GM12878 (cell line): Measurements from ENCODE around the gene PLOD3. TPM values are rescaled to one million over a fixed set of nuclear protein-coding genes. Genes with fewer than 3 reads are reported as not detected.

Experiments
- ATAC-seq: fragments of 200-7000 bp; cut with Tn5 transposase; 3 replicates; pipeline ENCODE4 v1.9.1; 2020; ENCODE audit warnings: mild to moderate bottlenecking, moderate library complexity
- BruUV-seq: library from RNA; stranded (reverse); fragments of 400-500 nt; replicated peaks from 2 replicates; lab custom pipeline; 2021; lab: Mats Ljungman, UMichigan
- CTCF ChIA-PET: fragments of 300-600 bp; sonication (Branson Sonifier 250); formaldehyde crosslinking; extraction: SDS; loops from one replicate; lab custom pipeline; 2021; ENCODE audit warnings: inconsistent platforms; lab: Yijun Ruan, JAX
- POLR2A ChIA-PET: fragments of 350-600 bp; formaldehyde crosslinking; extraction: SDS; loops from one replicate; lab custom pipeline; 2021; ENCODE audit warnings: inconsistent platforms; lab: Charles Lee
- RAD21 ChIA-PET: fragments of 300-600 bp; sonication (Branson Sonifier 250); formaldehyde crosslinking; loops from one replicate; lab custom pipeline; 2023; ENCODE audit warnings: antibody characterized with exemption; ENCODE audit not compliant: unreplicated experiment; lab: Charles Lee
- SMC1A ChIA-PET: fragments of 300-600 bp; sonication (Branson Sonifier 250); formaldehyde crosslinking; loops from one replicate; lab custom pipeline; 2023; ENCODE audit not compliant: unreplicated experiment, uncharacterized antibody; lab: Charles Lee
- DNase-seq: peaks from one replicate; pipeline ENCODE4 v3.0.0-alpha.2; 2011; ENCODE audit warnings: low read depth, low spot score
- FAIRE-seq: peaks from 3 replicates; lab custom pipeline; 2011; peaks lifted over from hg19 to GRCh38; lab: Jason Lieb, UNC
- H2AFZ ChIP-seq: 2 replicates; pipeline ENCODE4 v1.6.0; 2011; ENCODE audit warnings: low read depth, low read length, control low read depth; ENCODE audit not compliant: control insufficient read depth
- H3K27ac ChIP-seq: 2 replicates; pipeline ENCODE4 v1.5.1; 2011; ENCODE audit warnings: control low read depth; ENCODE audit not compliant: control insufficient read depth, insufficient read depth
- H3K27me3 ChIP-seq, 2 experiments: replicated peaks in 1 of 2; 2 replicates each; pipeline versions ENCODE4 v1.6.0 to v1.6.1; 2011; ENCODE audit warnings: low read length in 1 of 2; ENCODE audit not compliant: control insufficient read depth in 2 of 2, insufficient read depth in 2 of 2
- H3K36me3 ChIP-seq, 2 experiments: 2 replicates each; pipeline ENCODE4 v1.5.1; 2011; ENCODE audit warnings: low read length in 1 of 2; ENCODE audit not compliant: control insufficient read depth in 2 of 2, insufficient read depth in 2 of 2
- H3K4me1 ChIP-seq: 2 replicates; pipeline ENCODE4 v1.6.1; 2011; ENCODE audit warnings: mild to moderate bottlenecking, low read length, moderate library complexity, mixed read lengths; ENCODE audit not compliant: control insufficient read depth, insufficient read depth
- H3K4me2 ChIP-seq: 2 replicates; pipeline ENCODE4 v1.6.0; 2011; ENCODE audit warnings: control low read depth; ENCODE audit not compliant: control insufficient read depth, insufficient read depth
- H3K4me3 ChIP-seq: fragments of 200-600 bp; sonication (generic); 2 replicates; pipeline ENCODE4 v1.5.1; 2016
- H3K79me2 ChIP-seq: 2 replicates; pipeline ENCODE4 v1.6.0; 2011; ENCODE audit warnings: low read length; ENCODE audit not compliant: control insufficient read depth, insufficient read depth
- H3K9ac ChIP-seq: 2 replicates; pipeline ENCODE4 v1.8.0; 2011; ENCODE audit warnings: low read length, control low read depth, mixed read lengths; ENCODE audit not compliant: control insufficient read depth, insufficient read depth
- H3K9me3 ChIP-seq: replicated peaks from 3 replicates; pipeline ENCODE4 v1.5.1; 2011; ENCODE audit warnings: mild to moderate bottlenecking, low read length; ENCODE audit not compliant: control insufficient read depth, insufficient read depth
- H4K20me1 ChIP-seq: 2 replicates; pipeline ENCODE4 v1.6.0; 2011; ENCODE audit not compliant: control insufficient read depth, insufficient read depth
- CBX3 ChIP-seq: fragments of 200-600 bp; sonication (generic); IDR thresholded peaks from 2 replicates; pipeline ENCODE4 v1.6.1; 2016; ENCODE audit warnings: low read depth, borderline replicate concordance
- IRF3 ChIP-seq: fragments of 450-650 bp; IDR thresholded peaks from 2 replicates; pipeline ENCODE4 v1.6.1; 2014; ENCODE audit warnings: mild to moderate bottlenecking
- NBN ChIP-seq: fragments of 450-650 bp; IDR thresholded peaks from 2 replicates; pipeline ENCODE4 v1.6.1; 2016
- SP1 ChIP-seq: IDR thresholded peaks from one replicate; pipeline ENCODE4 v1.6.1; 2011; ENCODE audit warnings: low read depth, low read length
- SRF ChIP-seq, 2 experiments: IDR thresholded peaks; 2 replicates each; pipeline ENCODE4 v1.6.1; 2011; ENCODE audit warnings: low read depth in 2 of 2, low read length in 2 of 2, mild to moderate bottlenecking in 1 of 2, moderate library complexity in 1 of 2
- SUZ12 ChIP-seq: fragments of 200-600 bp; sonication (generic); IDR thresholded peaks from one replicate; pipeline ENCODE4 v1.6.1; 2018; ENCODE audit warnings: antibody characterized with exemption, mild to moderate bottlenecking; ENCODE audit not compliant: unreplicated experiment
- TCF7 ChIP-seq: IDR thresholded peaks from 2 replicates; pipeline ENCODE4 v1.6.1; 2014; ENCODE audit warnings: antibody characterized with exemption, borderline replicate concordance
- ZBED1 ChIP-seq: IDR thresholded peaks from 2 replicates; pipeline ENCODE4 v1.6.1; 2016; ENCODE audit warnings: borderline replicate concordance
- WGBS: methylation state at CpG from one replicate; pipeline ENCODE4 v1.1.6; 2016; ENCODE audit warnings: low lambda C conversion rate; ENCODE audit not compliant: insufficient replicate concordance, insufficient coverage; ENCODE audit errors: missing lambda C conversion rate; 5-methylcytosine and 5-hydroxymethylcytosine counted together
- in situ Hi-C: fragments of 300-500 bp; cut with MboI; formaldehyde crosslinking; loops from 9 replicates; pipeline ENCODE4 v1.14.3; 2018; ENCODE audit warnings: mixed read lengths
- intact Hi-C: fragments of 100-400 bp; cut with micrococcal nuclease; formaldehyde crosslinking; loops from one replicate; pipeline ENCODE4 v1.14.2; 2022; ENCODE audit not compliant: unreplicated experiment
- polyA plus RNA-seq, 11 experiments: library from polyadenylated mRNA; depleted of rRNA in 4 of 11; unstranded in 6 of 11; stranded (reverse) in 5 of 11; fragments of >200 nt; fragmentation: Nextera tagmentation in 4 of 11; fragmentation: Illumina TruSeq in 1 of 11; extraction: Ambion mirVana in 4 of 11; extraction: Trizol in 1 of 11; gene quantifications; 1 replicate in 1 of 11; 2 replicates in 10 of 11; pipeline versions ENCODE4 v1.2.1 to v1.2.3, GENCODE V29; 2011 to 2016; ENCODE audit warnings: inconsistent platforms in 2 of 11, missing spikeins in 2 of 11, low read depth in 1 of 11
- total RNA-seq, 4 experiments: library from RNA; depleted of rRNA in 3 of 4; stranded (reverse); fragments of >200 nt in 3 of 4; fragmentation: Illumina TruSeq in 1 of 4; extraction: Trizol in 1 of 4; gene quantifications; 2 replicates each; pipeline versions ENCODE4 v1.2.1 to v1.2.3, GENCODE V29; 2013 to 2021

PLOD3 gene
- total and polyA plus RNA-seq, 10 of the 15 experiments (the other 5 are each of a cell fraction or from before 2014, with no cell fraction given): 0.53 to 27.8 (median 15.1) TPM

- TF ChIP-seq SRF (IDR thresholded peaks at IDR 0.05; ENCODE audit: low read depth in 2 of 2, low read length in 2 of 2) (no peak), SUZ12 (no peak), ZBED1 (no peak), NBN (no peak)
- TF ChIP-seq, all 136 proteins: peak for 0
These were observed 6.1 kb upstream of the PLOD3 start (continued) for GRCh38 chr7:101223528-101223927.

GRCh38 chr7:101222275-101222830 is 5.0 kb upstream of the PLOD3 start:
- Histone ChIP-seq H3K79me2 (peaks cover 13% of the 10 kb centered on the region), H3K9me3 (no peaks in the 10 kb centered on the region), H3K4me2 (no peak overlapping the region), H3K27me3 (no peaks in the 10 kb centered on the region), H3K9ac (no peak overlapping the region), H3K4me3 (no peak overlapping the region), H3K27ac (no peak overlapping the region), H4K20me1 (no peaks in the 10 kb centered on the region), H3K36me3 (peaks cover 7 to 9% of the 10 kb centered on the region in 2 experiments), H2AFZ (no peak overlapping the region), H3K4me1 (no peaks in the 10 kb centered on the region)
- in situ Hi-C loops: no loop called here
- DNase-seq (no peak), FAIRE-seq (no peak), ATAC-seq (no peak)
- TF ChIP-seq SP1 (no peak), CBX3 (no peak), IRF3 (no peak), TCF7 (no peak)
- BruUV-seq: no TSS peak
- RAD21 ChIA-PET: no interaction called here
- intact Hi-C loops: no loop called here
- SMC1A ChIA-PET: no interaction called here
- POLR2A ChIA-PET: interaction anchor here (0.6 kb wide), 1 partner anchor 63 kb away, joined by 8 read pairs; no protein-coding TSS in a partner anchor
- CTCF ChIA-PET: interaction anchor here (0.6 to 1.1 kb wide), 3 partner anchors 21 to 667 kb away, joined by 3 to 5 read pairs (median 3); no protein-coding TSS in a partner anchor
- WGBS: 96% methylated on average over 26 of the region's 27 CpGs
